Left cardiac atrium (tissue), 4 donors: ENCODE results near the gene MANBA. TPM values are rescaled to one million over a fixed set of nuclear protein-coding genes. Genes with fewer than 3 reads are reported as not detected.

Experiments
- ATAC-seq, 2 donors: fragments of 200-7000 bp; cut with Tn5 transposase; one replicate each; pipeline ENCODE4 v1.9.1; 2020; ENCODE audit warnings: mild to moderate bottlenecking in 2 of 2, moderate library complexity in 2 of 2
- DNase-seq: peaks from one replicate; pipeline ENCODE4 v3.0.0-alpha.2; 2020
- intact Hi-C, 2 donors: fragments of 100-400 bp; cut with DNase I; formaldehyde crosslinking; loops; one replicate each; pipeline versions ENCODE4 v1.14.1 to v1.15.1; 2022 to 2023
- long read RNA-seq: library from polyadenylated mRNA; unstranded; transcript quantifications from one replicate; pipeline ENCODE4 v2.0.0, GENCODE V29; 2021
- total RNA-seq, 2 donors: library from RNA; stranded (reverse); fragmentation: NEBNext Ultra II Directional; extraction: Animal tissue kit (Norgen Biotek cat#: 25700); gene quantifications; one replicate each; pipeline ENCODE4 v1.2.1, GENCODE V29; 2021
- donor health status: DM: no; HTN: yes; CAD: no.
- donor health status: DM: no; HTN: yes; CAD: no; lungs with severe emphysema.
- donor health status: DM: yes; HTN: yes; CAD: no.
- donor health status: Dilated cardiomyopathy.

The MANBA gene
- total RNA-seq, result 10 to 100 TPM; 22.2 to 26.8 TPM
- long read RNA-seq, partial matches to known transcripts, result 2 of 8 reads
- long read RNA-seq, other reads (novel, unspliced or antisense), result 2 of 8 reads

DNA sequence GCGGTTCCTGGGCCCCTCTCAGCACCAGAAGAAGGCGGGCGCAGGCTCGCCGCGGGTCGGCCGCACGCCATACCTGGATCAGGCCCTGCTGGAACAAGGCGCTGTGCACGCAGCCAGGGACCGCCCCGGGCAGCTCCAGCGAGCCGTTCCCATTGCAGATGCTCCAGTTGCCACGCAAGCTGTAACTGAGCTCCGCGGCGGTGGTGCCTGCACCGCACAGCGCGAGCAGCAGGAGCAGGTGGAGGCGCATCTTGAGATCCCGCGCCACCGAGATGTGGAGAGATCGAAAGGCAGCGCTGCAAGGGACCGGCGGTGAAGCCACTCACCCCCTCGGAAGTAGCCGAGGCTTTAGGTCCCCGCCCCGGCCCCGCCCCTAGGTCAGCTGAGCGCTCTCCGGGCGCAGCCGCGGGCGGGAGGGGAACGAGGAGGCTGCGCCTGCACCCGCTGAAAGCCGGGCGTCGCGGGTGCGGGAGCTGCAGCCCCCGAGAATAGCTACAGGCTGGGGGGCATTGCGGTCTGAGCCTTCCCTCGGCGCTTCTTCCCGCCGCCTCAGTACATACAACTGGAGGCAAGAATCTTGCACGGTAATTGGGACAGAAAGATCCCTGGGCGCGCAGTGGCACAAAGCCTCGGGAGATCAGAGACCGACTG is at the start of gene MANBA:
TSS of gene MANBA (minus strand) at position 324 of the 651 bp plus-strand sequence. CDS start at position 250, 74 bp downstream.
- intact Hi-C loops, result no loop called here
- DNase-seq, result peak; percentile 87
- peak; percentile 98 to 99 for ATAC-seq

DNA sequence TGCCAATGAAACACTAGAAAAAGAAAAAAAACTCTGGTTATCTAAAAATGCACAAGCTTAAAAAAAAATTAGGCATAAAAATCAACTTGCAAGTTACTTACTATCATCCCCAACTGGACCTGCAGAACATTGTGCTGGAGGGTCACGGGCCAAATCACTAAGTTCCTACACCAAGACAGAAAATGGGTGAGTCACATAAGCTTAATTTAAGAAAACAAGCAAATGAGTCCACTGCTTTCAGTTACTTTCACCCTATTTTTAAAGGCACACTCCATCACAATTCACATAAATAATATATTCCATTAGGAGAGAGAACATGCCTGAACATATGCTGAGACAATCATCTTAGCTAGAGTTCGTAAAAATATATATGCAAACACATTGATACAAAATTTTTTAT is 48.9 kb upstream of the MANBA start:
- intact Hi-C loops, result no loop called here
- ATAC-seq, result no peak
- DNase-seq, result no peak

DNA sequence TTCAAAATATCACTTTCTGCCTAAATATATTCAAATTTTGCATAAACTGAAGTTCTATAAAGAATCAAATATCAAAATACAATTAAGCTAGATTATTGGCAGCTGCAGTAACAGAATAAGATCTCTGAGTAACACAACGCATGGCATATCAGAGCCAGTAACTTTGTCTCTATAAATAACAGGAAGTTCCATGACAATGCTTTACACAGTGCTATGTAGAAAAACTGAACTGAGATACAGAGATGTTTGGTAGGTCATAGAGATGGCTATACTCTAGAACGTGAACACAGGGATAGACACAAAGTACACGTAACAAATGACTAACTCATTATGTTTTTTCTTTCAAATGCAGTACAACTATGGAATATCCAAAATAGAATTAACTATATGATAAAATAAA is 48.4 kb upstream of the MANBA start:
- intact Hi-C loops, result no loop called here
- ATAC-seq (peak in 1 of 2 donors; percentile 67), DNase-seq (no peak)

DNA sequence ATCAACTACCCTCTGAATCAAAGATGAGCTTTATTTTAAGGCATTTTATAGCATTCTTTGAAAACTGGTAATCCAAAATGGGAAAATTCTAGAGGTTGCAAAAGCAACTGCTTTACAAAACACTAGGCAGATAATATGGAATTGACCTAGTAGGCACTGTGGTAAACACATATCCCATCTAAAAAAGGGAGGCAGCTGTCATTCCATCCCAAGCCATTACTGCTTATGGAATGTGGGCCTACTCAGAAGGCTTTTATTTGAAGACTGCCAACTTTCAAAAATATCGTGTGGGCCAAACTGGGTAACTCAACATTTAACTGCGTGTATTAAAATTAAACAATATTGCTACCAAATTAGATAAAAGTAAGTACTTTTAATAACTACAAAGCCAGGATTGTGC is 47.2 kb upstream of the MANBA start:
- ATAC-seq (no peak), DNase-seq (no peak)
- intact Hi-C loops, result no loop called here

DNA sequence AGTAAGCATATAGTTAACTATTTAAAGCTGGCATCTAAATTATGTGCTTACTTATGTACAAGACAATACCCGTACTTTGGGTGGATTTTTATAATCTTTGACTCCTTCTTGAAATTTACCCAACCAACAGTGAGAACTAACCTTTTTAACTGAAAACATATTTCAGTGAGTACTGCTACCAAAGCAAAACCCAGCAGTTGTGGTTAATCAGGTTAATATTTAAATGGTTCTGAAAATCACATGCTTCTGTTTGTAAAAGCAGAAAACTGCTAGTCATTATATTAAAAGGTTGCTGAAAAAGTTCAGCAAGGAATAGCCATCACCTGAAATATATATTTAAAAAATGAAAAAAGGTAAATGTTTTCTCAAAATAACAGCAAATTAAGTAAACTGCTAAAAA is 46.6 kb upstream of the MANBA start:
- no peak for ATAC-seq
- no peak for DNase-seq
- intact Hi-C loops, result no loop called here

DNA sequence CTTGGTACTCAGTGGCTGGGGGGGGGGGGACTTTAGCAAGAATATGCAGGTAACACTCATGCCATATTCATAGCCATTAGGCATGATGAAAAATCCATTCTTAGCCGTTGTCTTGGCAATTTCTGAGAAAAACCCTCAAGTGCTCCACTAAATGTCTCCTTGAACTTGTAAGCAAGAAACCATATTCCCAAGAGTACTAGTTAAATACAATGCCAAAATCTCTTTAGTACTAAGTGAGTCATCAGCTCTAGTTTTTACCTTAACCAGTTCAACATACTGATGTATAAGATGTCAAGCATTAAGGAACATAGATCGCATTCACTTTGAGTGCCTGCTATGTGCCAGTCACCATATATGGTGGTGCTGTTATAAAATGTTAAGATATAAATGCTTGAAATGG is 39.0 kb upstream of the MANBA start:
- intact Hi-C loops, result no loop called here
- ATAC-seq (no peak), DNase-seq (no peak)

DNA sequence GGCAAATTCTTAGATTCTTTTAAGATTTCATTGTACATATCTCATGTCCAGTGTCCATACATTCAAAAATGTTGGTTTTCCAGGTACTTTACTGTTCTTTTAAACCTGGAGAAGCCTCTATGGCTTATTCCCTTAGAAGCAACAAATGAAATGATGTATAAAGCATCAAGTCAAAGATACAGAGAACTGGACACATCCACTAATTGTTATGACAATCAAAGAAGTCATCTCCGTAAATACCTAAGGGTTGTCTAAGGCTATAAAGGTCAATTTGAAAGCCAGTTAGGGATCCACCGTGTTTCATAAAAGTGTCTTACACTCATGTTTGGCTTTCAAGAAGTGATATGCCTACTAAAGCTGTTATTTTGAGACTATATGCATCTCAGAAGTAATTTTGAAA is 34.2 kb upstream of the MANBA start:
- DNase-seq (no peak), ATAC-seq (no peak)
- intact Hi-C loops, result no loop called here

DNA sequence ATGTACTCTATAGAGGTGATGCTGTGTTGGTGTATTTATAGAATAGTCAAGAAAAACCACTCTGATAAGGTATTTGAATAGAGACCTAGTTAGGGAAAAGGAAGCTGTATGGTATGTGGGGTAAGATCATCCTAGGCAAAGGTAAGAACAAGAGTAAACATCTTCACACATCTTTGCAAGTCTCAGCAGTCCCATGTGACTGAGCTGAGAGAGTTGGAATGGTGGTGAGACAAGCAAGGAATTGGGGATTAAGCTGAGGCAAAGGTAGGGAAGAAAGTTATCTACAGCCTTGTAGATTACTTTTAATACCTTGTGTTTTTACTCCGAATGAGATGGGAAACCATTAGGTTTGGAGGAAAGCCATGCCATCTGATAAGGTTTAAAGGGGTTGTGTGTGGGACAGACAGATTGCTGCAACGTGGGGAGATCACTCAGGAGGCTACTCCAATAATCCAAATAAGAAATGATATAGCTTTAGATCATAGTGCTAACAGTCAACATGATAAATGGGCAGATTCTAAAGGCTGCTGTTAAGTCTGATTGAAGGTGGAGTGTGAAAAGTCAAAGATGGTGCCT is 31.7 kb upstream of the MANBA start:
- ATAC-seq, result no peak
- DNase-seq, result no peak
- intact Hi-C loops, result no loop called here

DNA sequence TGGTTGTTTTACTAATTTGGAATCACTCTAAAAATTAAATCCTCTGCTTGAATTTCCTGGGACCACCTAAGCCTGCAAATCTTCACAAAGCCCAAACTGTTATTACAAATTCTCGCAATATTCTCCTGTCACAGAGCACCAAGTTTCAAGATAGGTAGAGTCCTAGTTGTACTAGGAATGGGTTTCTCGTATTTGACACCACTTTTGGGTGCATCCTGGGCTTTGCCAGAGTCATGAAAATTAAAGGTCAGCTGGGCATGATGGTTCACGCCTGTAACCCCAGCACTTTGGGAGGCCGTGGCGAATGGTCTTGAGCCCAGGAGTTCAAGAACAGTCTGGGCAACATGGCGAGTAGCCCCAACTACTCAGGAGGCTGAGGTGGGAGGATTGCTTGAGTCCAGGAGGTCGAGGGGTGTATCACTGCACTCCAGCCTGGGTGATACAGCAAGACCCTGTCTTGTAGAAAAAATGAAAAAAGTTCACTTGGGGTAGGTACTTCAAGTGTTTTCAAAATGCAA is 30.6 kb upstream of the MANBA start:
- intact Hi-C loops, result no loop called here
- DNase-seq, result no peak
- no peak for ATAC-seq

DNA sequence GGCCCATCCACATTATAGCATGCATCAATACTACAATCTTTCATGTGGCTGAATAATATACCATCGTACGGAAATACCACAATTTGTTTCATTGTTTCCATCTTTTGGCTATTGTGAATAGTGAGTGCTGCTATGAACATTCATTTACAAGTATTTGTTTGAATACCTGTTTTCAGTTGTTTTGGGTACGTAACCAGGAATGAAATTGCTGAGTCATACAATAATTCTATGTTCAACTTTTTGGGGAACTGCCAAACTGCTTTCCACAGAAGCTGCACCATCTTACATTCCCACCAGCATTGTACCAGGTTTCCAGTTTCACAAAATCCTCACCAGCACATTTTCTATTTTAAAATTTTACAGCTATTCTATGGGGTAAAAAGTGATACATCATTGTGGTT is 28.5 kb upstream of the MANBA start:
- intact Hi-C loops, result no loop called here
- peak in 1 of 2 donors; percentile 26 for ATAC-seq
- DNase-seq, result no peak

DNA sequence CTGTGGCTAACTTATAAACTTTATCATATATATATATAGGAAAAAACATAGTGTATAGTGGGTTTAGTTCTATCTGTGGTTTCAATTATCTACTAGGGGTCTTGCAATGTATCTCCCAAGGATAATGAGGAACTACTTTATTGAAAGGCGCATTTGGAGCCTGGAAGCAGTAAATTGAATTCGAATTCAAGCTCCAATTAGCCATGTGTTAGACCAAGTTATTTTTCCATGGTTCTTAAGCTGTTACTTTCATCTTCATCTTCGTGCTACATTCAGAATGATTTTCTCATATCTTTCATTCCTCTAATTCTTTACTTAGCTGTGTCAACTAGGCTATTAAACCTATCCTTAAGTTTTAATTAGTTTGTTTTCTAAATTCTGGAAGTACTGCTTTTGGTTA is 27.2 kb upstream of the MANBA start:
- intact Hi-C loops, result no loop called here
- no peak for ATAC-seq
- no peak for DNase-seq

DNA sequence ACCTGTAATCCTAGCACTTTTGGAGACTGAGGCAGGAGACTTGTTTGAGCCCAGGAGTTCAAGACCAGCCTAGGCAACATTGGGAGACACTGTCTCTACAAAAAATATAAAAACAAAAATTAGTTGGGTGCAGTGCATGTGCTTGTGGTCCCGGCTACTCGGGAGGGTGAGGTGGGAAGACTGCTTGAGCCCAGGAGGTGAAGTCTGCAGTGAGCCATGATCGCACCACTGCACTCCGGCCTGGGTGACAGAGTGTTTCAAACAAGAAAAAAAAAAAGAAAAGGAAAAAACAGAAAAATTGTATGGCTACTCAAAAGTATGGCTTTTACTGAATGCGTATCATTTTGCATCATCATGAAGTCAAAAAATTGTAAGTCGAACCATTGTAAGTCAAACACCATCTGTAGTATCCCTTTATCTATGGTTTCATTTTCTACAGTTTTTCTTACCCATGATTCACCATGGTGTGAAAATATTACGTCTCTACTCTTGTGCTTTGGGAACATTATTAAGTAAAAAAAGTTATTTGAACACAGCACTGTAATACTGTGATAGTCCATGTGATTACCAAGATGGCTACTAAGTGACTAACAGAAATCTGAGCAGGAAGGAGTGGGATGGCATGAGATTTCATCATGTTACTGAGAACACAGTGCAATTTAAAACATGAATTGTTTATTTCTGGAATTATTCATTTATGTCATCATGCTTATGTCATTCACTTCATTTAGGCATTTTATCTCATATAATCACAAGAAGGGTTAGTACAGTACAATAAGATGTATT is 26.5 kb upstream of the MANBA start:
- ATAC-seq, result peak in 1 of 2 donors; percentile 15

DNA sequence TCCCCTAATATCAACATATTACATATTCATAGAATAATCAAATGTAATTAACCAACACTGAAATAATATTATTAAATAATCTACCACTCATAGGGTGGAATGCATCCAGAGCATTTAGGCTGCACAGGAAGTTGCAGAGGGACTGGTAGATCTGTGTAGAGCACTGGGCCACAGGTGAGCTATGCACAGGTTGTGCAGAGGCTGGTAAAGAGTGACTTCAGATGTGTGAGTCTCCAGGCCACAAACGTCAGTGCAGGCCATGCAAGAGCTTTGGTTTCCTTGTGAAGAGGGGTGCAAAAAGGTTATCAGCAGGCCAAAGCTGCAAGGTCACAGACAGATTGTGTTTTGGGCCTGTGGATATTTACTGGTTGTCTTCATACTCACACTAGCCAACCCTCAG is 25.5 kb upstream of the MANBA start:
- intact Hi-C loops, result no loop called here
- ATAC-seq, result no peak
- no peak for DNase-seq

More for the DNA sequence above, 26.5 kb upstream of the MANBA start:
- no peak for DNase-seq
- intact Hi-C loops, result no loop called here

DNA sequence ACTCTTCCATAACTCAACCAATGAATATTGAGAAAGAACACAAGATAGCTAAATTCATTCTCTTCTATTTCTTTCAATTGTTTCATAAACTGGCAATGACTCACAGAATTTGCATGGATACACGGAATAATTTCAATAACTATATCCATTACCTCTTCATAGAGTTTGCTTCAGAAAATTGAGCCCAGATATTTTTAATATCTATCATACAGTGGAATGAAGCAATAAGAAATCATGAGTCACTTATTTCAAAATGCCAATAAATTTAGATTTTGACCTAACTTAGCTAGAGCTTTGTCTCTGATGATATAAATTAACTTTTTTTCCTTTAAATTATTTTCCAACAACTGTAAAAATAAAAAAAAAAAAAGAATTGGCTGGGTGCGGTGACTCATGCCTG is 22.2 kb upstream of the MANBA start:
- intact Hi-C loops, result no loop called here
- ATAC-seq, result no peak
- DNase-seq, result no peak

DNA sequence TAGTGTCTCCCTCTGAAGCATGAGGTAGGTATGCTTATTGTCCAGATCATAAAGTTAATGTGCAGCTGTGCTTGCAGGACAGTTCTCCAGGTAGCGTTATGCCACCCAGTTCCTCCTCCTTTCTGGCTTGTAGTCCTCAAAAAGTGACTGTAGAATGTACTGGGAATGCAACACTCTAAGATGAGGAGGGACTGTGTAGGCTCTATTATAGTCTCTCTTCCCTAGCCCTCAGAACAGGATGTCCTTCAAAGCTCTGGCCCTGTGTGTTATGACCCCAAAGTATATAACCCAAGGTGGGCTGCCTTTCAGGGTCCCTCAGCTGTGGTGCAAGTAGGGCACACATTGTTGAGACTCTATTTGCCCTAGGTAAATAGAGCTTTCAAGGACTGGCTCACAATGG is 20.8 kb upstream of the MANBA start:
- intact Hi-C loops, result no loop called here
- DNase-seq (no peak), ATAC-seq (no peak)

DNA sequence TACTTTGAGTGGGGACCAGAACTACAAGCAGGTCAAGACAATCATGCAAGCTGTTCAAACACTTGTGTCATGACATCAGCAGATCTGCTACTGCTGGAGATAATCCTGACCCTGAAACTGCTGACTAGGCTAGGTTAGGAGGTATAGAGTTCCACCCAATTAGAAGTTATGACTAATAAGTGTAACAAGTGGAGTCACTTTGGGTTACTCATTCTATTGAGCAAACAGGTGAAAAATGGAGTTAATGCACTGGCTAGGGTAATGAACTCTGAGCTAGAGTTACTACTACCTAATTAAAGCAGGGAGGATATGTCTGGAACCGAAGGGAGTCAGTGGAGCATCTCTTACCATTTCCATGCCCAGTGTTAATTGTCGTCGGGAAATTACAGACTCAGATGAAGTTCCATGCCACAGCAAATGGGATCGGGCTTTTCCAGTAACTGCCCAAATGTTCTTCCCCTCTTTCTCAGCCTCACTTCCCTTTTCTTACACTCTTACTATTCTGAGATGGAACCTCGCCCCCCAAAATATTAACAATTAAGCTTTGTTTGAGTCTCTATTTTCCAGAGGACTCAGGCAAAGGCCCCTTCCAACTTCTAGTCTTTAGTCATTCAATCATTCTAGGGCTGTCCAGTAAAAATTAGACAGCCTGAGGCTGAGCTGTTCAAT is 19.8 kb upstream of the MANBA start:
- DNase-seq (no peak), ATAC-seq (peak in 1 of 2 donors; percentile 64)
- intact Hi-C loops, result no loop called here

DNA sequence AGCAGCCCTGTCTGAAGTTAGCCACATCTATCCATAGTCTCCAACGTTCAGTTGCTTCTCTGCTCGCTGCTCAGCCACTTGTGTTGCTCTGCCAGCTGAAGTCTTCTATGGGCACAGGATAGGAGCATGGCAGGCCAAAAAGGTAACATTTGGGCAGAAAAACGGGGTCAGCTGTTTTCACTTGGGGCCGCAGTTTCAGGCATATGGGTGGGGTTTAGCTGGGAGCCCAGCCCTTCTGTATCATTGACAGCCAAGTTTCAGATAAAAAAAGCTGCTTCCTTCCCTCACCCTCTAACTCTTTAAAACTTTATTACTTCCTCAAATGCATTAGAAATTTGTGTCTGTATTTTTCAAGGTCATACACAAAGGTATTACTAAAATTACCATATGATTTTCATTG is 18.4 kb upstream of the MANBA start:
- intact Hi-C loops, result no loop called here
- DNase-seq, result no peak
- no peak for ATAC-seq

DNA sequence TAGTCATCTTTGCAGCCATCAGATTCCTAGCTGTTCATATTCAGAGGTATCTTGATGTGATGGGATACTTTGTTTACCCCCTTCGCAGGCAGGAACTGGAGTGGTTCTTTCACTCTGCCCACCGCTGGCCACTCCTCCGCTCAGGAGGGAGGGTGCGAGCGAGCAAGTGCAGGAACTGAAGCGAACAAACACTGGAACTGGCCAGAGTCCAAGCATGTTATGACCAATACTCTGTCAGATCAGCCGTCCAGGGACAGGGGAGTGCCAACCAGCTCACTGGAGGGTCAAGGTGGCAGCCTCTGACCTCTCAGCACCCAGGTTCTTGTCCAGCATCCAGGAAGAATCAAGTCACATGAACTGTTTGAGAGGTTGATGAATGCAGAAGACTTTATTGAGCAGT is 18.0 kb upstream of the MANBA start:
- intact Hi-C loops, result no loop called here
- ATAC-seq (peak; percentile 23 to 41), DNase-seq (no peak)

DNA sequence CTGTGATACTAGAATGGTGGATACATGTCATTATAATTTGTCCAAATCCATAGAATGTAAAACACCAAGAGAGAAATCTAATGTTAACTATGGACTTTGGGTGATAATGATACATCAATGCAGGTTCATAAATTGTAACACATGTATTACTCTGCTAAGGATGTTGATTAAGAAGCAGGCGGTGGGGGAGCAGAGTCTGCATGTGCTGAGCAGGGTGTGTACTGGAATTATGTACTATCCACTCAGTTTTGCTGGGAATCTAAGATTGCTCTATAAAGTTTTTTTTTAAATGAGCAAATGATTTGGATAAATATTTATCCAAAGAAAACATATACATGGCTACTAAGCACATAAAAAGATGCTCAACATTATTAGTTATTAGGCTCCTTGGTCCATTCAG is 15.0 kb upstream of the MANBA start:
- DNase-seq (no peak), ATAC-seq (no peak)
- intact Hi-C loops, result no loop called here

DNA sequence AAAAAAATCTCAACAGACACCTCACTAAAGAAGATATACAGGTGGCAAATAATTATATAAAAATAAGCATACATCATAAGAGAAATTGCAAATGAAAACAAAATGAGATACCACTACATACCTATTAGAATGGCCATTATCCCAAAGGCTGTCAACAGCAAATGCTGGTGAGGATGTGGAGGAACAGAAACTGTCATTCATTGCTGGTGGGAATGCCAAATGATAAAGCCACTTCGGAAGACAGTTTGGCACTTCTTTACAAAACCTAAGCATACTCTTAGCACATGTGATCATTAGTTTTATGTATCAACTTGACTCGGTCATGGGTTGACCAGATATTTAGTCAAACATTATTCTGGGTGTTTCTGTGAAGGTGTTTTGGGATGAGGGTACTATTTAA is 13.5 kb upstream of the MANBA start:
- ATAC-seq (peak in 1 of 2 donors; percentile 38), DNase-seq (no peak)
- intact Hi-C loops, result no loop called here
